Measurements from ENCODE around the gene ZC2HC1C.

DNA sequence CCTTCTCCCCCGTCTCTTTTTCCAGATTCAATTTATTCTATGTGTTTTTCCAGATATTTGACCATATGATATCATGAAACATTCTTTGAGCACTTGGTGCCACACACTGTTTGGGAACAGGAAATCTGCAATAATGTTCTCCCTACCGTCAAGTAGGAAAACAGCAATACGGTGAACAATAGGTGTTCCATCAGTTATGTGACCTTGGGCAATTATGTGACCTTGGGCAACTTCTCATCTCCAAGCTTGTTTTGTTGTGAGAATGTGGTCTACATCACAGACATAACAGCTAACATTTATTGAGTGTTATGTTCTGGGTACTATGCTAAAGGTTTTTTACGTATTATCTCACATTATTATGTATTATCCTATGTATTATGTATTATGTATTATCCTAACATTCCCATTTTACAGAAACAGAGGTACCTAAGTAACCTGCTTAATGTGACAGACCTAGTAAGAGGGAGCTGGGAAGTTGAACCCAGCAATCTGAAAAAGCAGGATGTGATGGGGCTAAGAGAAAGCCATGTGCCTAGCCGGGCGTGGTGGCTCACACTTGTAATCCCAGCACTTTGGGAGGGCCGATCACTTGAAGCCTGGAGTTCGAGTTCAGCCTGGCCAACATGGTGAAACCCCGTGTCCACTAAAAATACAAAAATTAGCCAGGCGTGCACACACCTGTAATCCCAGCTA, 58.6 kb downstream of the ZC2HC1C start:
- TF ChIP-seq, protein P1, sequence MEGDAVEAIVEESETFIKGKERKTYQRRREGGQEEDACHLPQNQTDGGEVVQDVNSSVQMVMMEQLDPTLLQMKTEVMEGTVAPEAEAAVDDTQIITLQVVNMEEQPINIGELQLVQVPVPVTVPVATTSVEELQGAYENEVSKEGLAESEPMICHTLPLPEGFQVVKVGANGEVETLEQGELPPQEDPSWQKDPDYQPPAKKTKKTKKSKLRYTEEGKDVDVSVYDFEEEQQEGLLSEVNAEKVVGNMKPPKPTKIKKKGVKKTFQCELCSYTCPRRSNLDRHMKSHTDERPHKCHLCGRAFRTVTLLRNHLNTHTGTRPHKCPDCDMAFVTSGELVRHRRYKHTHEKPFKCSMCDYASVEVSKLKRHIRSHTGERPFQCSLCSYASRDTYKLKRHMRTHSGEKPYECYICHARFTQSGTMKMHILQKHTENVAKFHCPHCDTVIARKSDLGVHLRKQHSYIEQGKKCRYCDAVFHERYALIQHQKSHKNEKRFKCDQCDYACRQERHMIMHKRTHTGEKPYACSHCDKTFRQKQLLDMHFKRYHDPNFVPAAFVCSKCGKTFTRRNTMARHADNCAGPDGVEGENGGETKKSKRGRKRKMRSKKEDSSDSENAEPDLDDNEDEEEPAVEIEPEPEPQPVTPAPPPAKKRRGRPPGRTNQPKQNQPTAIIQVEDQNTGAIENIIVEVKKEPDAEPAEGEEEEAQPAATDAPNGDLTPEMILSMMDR (IDR thresholded peaks at IDR 0.05; ENCODE audit: poor library complexity, severe bottlenecking), result no peak
- TF ChIP-seq RAD21 (conservative IDR thresholded peaks at IDR 0.05) (no peak), MXI1 (conservative IDR thresholded peaks at IDR 0.05; ENCODE audit: poor library complexity, severe bottlenecking) (no peak), EZH2 (IDR thresholded peaks at IDR 0.05; ENCODE audit: borderline replicate concordance, insufficient read depth, low read length, poor library complexity, severe bottlenecking) (no peak), POLR2AphosphoS5 (IDR thresholded peaks at IDR 0.05) (no peak), EP300 (conservative IDR thresholded peaks at IDR 0.05; ENCODE audit: poor library complexity, severe bottlenecking) (no peak), SMC3 (conservative IDR thresholded peaks at IDR 0.05; ENCODE audit: poor library complexity) (no peak), TAF1 (IDR thresholded peaks at IDR 0.05; ENCODE audit: low read depth) (no peak)
- TF ChIP-seq, protein P2, sequence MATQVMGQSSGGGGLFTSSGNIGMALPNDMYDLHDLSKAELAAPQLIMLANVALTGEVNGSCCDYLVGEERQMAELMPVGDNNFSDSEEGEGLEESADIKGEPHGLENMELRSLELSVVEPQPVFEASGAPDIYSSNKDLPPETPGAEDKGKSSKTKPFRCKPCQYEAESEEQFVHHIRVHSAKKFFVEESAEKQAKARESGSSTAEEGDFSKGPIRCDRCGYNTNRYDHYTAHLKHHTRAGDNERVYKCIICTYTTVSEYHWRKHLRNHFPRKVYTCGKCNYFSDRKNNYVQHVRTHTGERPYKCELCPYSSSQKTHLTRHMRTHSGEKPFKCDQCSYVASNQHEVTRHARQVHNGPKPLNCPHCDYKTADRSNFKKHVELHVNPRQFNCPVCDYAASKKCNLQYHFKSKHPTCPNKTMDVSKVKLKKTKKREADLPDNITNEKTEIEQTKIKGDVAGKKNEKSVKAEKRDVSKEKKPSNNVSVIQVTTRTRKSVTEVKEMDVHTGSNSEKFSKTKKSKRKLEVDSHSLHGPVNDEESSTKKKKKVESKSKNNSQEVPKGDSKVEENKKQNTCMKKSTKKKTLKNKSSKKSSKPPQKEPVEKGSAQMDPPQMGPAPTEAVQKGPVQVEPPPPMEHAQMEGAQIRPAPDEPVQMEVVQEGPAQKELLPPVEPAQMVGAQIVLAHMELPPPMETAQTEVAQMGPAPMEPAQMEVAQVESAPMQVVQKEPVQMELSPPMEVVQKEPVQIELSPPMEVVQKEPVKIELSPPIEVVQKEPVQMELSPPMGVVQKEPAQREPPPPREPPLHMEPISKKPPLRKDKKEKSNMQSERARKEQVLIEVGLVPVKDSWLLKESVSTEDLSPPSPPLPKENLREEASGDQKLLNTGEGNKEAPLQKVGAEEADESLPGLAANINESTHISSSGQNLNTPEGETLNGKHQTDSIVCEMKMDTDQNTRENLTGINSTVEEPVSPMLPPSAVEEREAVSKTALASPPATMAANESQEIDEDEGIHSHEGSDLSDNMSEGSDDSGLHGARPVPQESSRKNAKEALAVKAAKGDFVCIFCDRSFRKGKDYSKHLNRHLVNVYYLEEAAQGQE (IDR thresholded peaks at IDR 0.05; ENCODE audit: borderline replicate concordance), result no peak
